ENCODE data around the gene BABAM1.

The BABAM1 gene

DNA sequence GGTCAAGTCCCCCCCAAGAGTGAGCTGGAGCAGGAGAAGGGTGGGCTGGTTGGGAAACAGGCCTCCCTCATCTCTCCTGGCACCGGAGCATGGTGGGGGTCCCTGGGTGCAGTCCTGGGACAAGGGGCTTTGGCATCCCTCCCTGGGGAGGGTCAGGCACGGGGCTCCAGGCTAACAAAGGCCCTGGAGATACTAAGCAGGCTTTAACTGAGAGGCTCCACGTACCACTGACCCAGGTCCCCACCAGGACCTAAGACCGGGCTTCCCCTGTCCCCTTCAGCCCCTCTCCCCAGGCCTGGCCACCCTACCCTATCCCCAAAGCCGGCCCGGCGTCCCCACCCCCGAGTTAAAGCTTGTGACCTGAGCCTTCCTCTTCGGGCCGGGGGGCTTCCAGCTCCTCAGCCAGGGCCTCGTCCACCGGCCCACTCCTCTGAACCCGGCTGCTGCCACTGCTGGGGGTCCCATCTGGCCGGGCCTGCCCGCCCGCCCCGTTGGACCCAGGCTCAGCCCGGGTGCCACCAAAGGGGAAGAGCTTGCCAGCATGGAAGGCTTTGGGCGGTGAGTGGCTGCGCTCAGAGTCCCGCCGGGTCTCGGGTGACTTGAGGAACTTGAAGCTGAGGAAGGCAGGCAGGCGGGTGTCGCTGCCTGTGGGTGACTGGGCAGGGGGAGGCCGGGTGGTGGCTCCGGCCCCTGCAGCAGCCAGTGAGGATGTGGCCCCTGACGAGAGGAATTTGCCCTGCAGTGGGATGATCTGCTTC lies 57.3 kb downstream of the BABAM1 start:
- no peak for DNase-seq

GRCh38 chr19:17325133-17325532 lies 57.9 kb downstream of the BABAM1 start:
- no peak for DNase-seq

- no peak for DNase-seq
Measured at GRCh38 chr19:17325881-17326594, 58.8 kb downstream of the BABAM1 start.

DNA sequence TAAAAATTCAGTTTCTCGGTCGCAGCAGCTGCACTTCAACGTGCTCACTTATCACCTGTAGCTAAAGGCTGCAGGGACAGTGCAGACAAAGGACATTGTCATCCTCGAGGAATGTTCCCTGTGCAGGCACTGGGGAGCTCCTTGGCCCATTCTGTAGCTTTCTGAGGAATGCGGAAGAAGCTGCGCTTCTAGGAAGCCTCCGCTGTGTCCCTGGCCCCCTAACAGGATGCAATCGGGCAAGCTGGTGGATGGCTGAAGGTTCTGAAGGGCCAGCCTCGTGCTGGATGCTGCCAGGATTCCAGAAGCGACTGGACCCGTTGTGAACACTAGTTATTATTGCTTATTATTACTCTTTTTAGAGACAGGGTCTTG lies 59.3 kb downstream of the BABAM1 start:
- no peak for DNase-seq

DNA sequence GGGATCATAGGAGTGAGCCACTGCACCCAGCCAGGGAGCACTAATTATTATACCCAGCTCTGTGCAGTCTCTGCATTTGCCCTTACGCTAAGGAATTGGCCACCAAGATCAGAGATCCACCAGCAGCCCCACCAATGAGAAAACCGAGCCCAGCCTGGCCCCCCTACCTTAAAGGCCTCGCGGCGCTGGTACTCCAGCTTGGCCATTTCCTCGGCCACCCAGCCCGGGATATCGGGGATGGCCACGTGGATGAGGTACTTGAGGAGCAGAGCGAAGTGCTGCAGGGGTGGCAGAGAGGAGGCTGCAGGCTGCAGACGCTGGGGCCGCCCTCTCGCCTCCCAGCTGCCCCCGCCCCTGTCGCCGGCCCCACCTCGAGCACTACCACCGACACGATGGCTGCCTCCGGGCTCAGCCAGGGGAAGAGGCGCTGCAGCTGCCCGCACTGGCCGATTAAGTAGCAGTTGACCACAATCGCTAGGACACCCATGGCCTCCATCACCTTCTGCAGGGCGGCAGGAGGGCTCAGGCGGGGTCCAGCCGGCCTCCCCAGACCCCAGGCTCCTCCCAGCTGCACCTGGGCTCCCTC lies 59.9 kb downstream of the BABAM1 start:
- DNase-seq, result no peak

GRCh38 chr19:17327654-17328516 lies 60.6 kb downstream of the BABAM1 start:
- peak; percentile 65 for DNase-seq

All from activated CD4-positive, alpha-beta T cell treated with anti-CD3 and anti-CD28 coated beads for 48 hours (primary cell).